H9 (cell line): ENCODE data around the gene ZMAT3. TPM values are rescaled to one million over a fixed set of nuclear protein-coding genes. Genes with fewer than 3 reads are reported as not detected.

Experiments used
- DNase-seq: peaks from one replicate; pipeline ENCODE4 v3.0.0-alpha.2; 2017
- H2AFZ ChIP-seq: one replicate; pipeline ENCODE4 v1.6.1; 2013; ENCODE audit warnings: mild to moderate bottlenecking, low read length, control low read depth, moderate library complexity
- H2AK5ac ChIP-seq: 2 replicates; pipeline ENCODE4 v1.6.1; 2013; ENCODE audit warnings: low read length, control low read depth, mixed read lengths; ENCODE audit not compliant: insufficient read length
- H2BK120ac ChIP-seq: one replicate; pipeline ENCODE4 v1.6.1; 2013; ENCODE audit warnings: low read depth, mild to moderate bottlenecking, low read length, control low read depth, inconsistent platforms; ENCODE audit not compliant: poor library complexity, severe bottlenecking
- H2BK12ac ChIP-seq: 2 replicates; pipeline ENCODE4 v1.6.1; 2013; ENCODE audit warnings: low read length, control low read depth, mixed read lengths, low read depth; ENCODE audit not compliant: insufficient read length
- H2BK15ac ChIP-seq: 2 replicates; pipeline ENCODE4 v1.6.1; 2013; ENCODE audit warnings: low read depth, low read length, control low read depth
- H2BK20ac ChIP-seq: one replicate; pipeline ENCODE4 v1.6.1; 2013; ENCODE audit warnings: low read depth, mild to moderate bottlenecking, low read length, control low read depth, inconsistent platforms; ENCODE audit not compliant: poor library complexity, severe bottlenecking
- H2BK5ac ChIP-seq: 2 replicates; pipeline ENCODE4 v1.6.1; 2013; ENCODE audit warnings: low read length, control low read depth, mixed read lengths; ENCODE audit not compliant: insufficient read length
- H3K14ac ChIP-seq: 2 replicates; pipeline ENCODE4 v1.6.1; 2013; ENCODE audit warnings: low read length, control low read depth; ENCODE audit not compliant: insufficient read depth
- H3K18ac ChIP-seq: 2 replicates; pipeline ENCODE4 v1.6.1; 2013; ENCODE audit warnings: low read depth, mild to moderate bottlenecking, mixed read lengths, low read length, control low read depth; ENCODE audit not compliant: insufficient read length
- H3K23ac ChIP-seq: 2 replicates; pipeline ENCODE4 v1.6.1; 2013; ENCODE audit warnings: low read length, control low read depth, mixed read lengths, low read depth; ENCODE audit not compliant: insufficient read length
- H3K23me2 ChIP-seq: 2 replicates; pipeline ENCODE4 v1.6.1; 2013; ENCODE audit warnings: low read depth, mild to moderate bottlenecking, mixed read lengths, low read length, control low read depth; ENCODE audit not compliant: insufficient read length, poor library complexity, severe bottlenecking
- H3K27ac ChIP-seq: 2 replicates; pipeline ENCODE4 v1.5.1; 2013; ENCODE audit warnings: low read length, control low read depth, mixed read lengths, low read depth; ENCODE audit not compliant: insufficient read length
- H3K27me3 ChIP-seq: 2 replicates; pipeline ENCODE4 v1.6.1; 2013; ENCODE audit warnings: low read length, control low read depth, inconsistent platforms; ENCODE audit not compliant: insufficient read depth
- H3K4ac ChIP-seq: 2 replicates; pipeline ENCODE4 v1.6.1; 2013; ENCODE audit warnings: low read depth, mild to moderate bottlenecking, control low read depth, inconsistent platforms, low read length, moderate library complexity
- H3K4me1 ChIP-seq: 2 replicates; pipeline ENCODE4 v1.6.1; 2013; ENCODE audit warnings: low read length, control low read depth, inconsistent platforms; ENCODE audit not compliant: insufficient read depth
- H3K4me2 ChIP-seq: 2 replicates; pipeline ENCODE4 v1.6.1; 2013; ENCODE audit warnings: low read length, control low read depth, mixed read lengths; ENCODE audit not compliant: insufficient read length, insufficient read depth
- H3K56ac ChIP-seq: 2 replicates; pipeline ENCODE4 v1.6.1; 2013; ENCODE audit warnings: low read depth, mild to moderate bottlenecking, mixed read lengths, low read length, control low read depth; ENCODE audit not compliant: insufficient read length
- H3K79me1 ChIP-seq: 2 replicates; pipeline ENCODE4 v1.6.1; 2013; ENCODE audit warnings: low read depth, mild to moderate bottlenecking, moderate library complexity, low read length, control low read depth, inconsistent platforms; ENCODE audit not compliant: insufficient read depth, poor library complexity, severe bottlenecking
- H3K79me2 ChIP-seq: 2 replicates; pipeline ENCODE4 v1.6.1; 2013; ENCODE audit warnings: low read length, control low read depth, inconsistent platforms; ENCODE audit not compliant: insufficient read depth
- H3K9ac ChIP-seq: 2 replicates; pipeline ENCODE4 v1.6.1; 2013; ENCODE audit warnings: low read length, control low read depth, mixed read lengths; ENCODE audit not compliant: insufficient read length; ENCODE audit errors: extremely low read depth
- H3K9me3 ChIP-seq: one replicate; pipeline ENCODE4 v1.6.1; 2013; ENCODE audit warnings: low read depth, low read length, inconsistent platforms; ENCODE audit not compliant: control insufficient read depth
- H3T11ph ChIP-seq: one replicate; pipeline ENCODE4 v1.6.1; 2013; ENCODE audit warnings: mild to moderate bottlenecking, low read length, control low read depth, inconsistent platforms
- H4K20me1 ChIP-seq: one replicate; pipeline ENCODE4 v1.6.1; 2013; ENCODE audit not compliant: control insufficient read depth, insufficient read length, insufficient read depth
- H4K5ac ChIP-seq: 2 replicates; pipeline ENCODE4 v1.6.1; 2013; ENCODE audit warnings: low read depth, mild to moderate bottlenecking, mixed read lengths, low read length, control low read depth; ENCODE audit not compliant: insufficient read length
- H4K8ac ChIP-seq: replicated peaks from 2 replicates; pipeline ENCODE4 v1.6.1; 2013; ENCODE audit warnings: low read length, control low read depth, mixed read lengths, low read depth; ENCODE audit not compliant: insufficient read length
- H4K91ac ChIP-seq: 2 replicates; pipeline ENCODE4 v1.6.1; 2013; ENCODE audit warnings: low read depth, mild to moderate bottlenecking, moderate library complexity, mixed read lengths, low read length, control low read depth; ENCODE audit not compliant: insufficient read length
- H3K27ac Mint-ChIP-seq, 3 experiments: 2 replicates in 2 of 3; 3 replicates in 1 of 3; pipeline ENCODE4 v1.8.0; 2020 to 2021; ENCODE audit warnings: mixed read lengths in 3 of 3, mild to moderate bottlenecking in 1 of 3, moderate library complexity in 1 of 3
- H3K27me3 Mint-ChIP-seq: 2 replicates; pipeline ENCODE4 v1.8.0; 2021; ENCODE audit warnings: low read depth, mild to moderate bottlenecking, moderate library complexity, mixed read lengths
- H3K36me3 Mint-ChIP-seq, 3 experiments: 2 replicates in 2 of 3; 3 replicates in 1 of 3; pipeline ENCODE4 v1.8.0; 2020 to 2021; ENCODE audit warnings: low read depth in 3 of 3, mixed read lengths in 3 of 3; ENCODE audit not compliant: insufficient read depth in 1 of 3
- H3K4me1 Mint-ChIP-seq, 2 experiments: 2 replicates each; pipeline ENCODE4 v1.8.0; 2020; ENCODE audit warnings: mixed read lengths in 2 of 2
- H3K4me3 Mint-ChIP-seq, 2 experiments: 2 replicates in 1 of 2; 3 replicates in 1 of 2; pipeline ENCODE4 v1.8.0; 2020 to 2021; ENCODE audit warnings: mild to moderate bottlenecking in 2 of 2, mixed read lengths in 2 of 2, moderate library complexity in 1 of 2
- H3K9me3 Mint-ChIP-seq, 2 experiments: 2 replicates in 1 of 2; 3 replicates in 1 of 2; pipeline ENCODE4 v1.8.0; 2020; ENCODE audit warnings: mild to moderate bottlenecking in 2 of 2, mixed read lengths in 2 of 2, moderate library complexity in 1 of 2
- WGBS: extraction: QIAGEN DNeasy Blood & Tissue Kit; methylation state at CpG from one replicate; pipeline ENCODE4 v1.1.7; 2013; ENCODE audit warnings: missing lambda C conversion rate, low lambda C conversion rate, mixed read lengths; ENCODE audit not compliant: insufficient read length; ENCODE audit errors: extremely low coverage; 5-methylcytosine and 5-hydroxymethylcytosine counted together
- total RNA-seq: library from RNA; stranded (reverse); gene quantifications from 2 replicates; pipeline ENCODE4 v1.2.1, GENCODE V29; 2021
- TF ChIP-seq, protein P1 (sequence below): fragments of 200-600 bp; sonication (generic); conservative IDR thresholded peaks from 3 replicates; pipeline ENCODE4 v1.8.0; 2021; ENCODE audit warnings: antibody characterized with exemption, mild to moderate bottlenecking

ZMAT3 gene
- total RNA-seq, 1 experiment from 2014 or later: 9.4 TPM

DNA sequence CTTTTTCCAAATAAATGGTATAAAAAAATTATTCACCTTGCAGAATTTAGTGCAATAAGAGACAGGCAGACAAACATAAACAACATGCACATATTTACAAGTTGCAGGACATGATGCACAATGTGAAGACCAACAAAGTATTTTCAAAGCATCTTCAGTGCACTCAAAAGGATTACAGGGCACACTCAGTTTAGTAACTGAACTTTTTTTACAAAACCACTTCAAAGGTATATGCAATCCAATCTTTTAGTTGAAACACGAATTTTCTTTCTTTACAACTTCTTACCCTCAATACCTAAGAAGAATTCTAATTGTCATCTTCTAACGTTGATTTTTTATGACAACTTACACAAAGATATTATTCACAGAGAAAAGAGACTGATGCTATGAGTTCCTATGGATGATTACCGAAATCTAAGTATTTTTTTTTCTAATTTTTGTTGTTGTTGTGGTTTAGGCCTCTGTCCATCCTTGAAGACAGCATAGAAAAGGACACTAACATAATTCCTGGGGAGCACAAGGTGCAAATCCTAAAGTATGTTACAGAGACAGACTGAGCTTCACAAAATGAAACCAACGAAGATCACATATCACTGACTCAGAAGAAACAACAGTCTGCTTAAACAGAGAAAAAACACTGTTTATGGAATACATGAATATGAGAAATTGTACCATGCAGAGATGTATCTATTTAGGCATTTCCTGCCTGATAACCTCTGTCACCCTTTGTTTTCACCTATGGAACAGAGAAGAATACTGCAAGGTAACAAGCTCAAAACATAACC is 50.3 kb downstream of the ZMAT3 start:
- Histone ChIP-seq H3K14ac (no peak overlapping the region), H3K18ac (no peak overlapping the region), H2AK5ac (no peak overlapping the region), H3K4ac (no peak overlapping the region), H3K27ac (no peak overlapping the region), H3K23ac (no peak overlapping the region), H2AFZ (no peak overlapping the region), H2BK15ac (no peak overlapping the region), H3K4me2 (no peak overlapping the region), H4K91ac (no peak overlapping the region), H3K27me3 (no peaks in the 10 kb centered on the region), H4K20me1 (no peaks in the 10 kb centered on the region), H3K9ac (no peak overlapping the region), H3K4me1 (no peaks in the 10 kb centered on the region), H3K56ac (no peak overlapping the region), H3K79me2 (no peaks in the 10 kb centered on the region), H3T11ph (no peak overlapping the region), H2BK20ac (no peak overlapping the region), H2BK12ac (no peak overlapping the region), H4K5ac (no peak overlapping the region), H3K79me1 (no peaks in the 10 kb centered on the region), H3K23me2 (no peaks in the 10 kb centered on the region), H4K8ac (no peak overlapping the region), H2BK5ac (no peak overlapping the region), H3K9me3 (no peaks in the 10 kb centered on the region), H2BK120ac (no peak overlapping the region)
- H3K4me1 Mint-ChIP-seq: no peaks in the 10 kb centered on the region
- no peaks in the 10 kb centered on the region for H3K36me3 Mint-ChIP-seq
- TF ChIP-seq, protein P1, sequence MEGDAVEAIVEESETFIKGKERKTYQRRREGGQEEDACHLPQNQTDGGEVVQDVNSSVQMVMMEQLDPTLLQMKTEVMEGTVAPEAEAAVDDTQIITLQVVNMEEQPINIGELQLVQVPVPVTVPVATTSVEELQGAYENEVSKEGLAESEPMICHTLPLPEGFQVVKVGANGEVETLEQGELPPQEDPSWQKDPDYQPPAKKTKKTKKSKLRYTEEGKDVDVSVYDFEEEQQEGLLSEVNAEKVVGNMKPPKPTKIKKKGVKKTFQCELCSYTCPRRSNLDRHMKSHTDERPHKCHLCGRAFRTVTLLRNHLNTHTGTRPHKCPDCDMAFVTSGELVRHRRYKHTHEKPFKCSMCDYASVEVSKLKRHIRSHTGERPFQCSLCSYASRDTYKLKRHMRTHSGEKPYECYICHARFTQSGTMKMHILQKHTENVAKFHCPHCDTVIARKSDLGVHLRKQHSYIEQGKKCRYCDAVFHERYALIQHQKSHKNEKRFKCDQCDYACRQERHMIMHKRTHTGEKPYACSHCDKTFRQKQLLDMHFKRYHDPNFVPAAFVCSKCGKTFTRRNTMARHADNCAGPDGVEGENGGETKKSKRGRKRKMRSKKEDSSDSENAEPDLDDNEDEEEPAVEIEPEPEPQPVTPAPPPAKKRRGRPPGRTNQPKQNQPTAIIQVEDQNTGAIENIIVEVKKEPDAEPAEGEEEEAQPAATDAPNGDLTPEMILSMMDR: no peak
- H3K9me3 Mint-ChIP-seq: no peaks in the 10 kb centered on the region
- no peak overlapping the region for H3K27ac Mint-ChIP-seq
- no peak overlapping the region for H3K4me3 Mint-ChIP-seq
- 100% methylated on average over 1 of the region's 4 CpGs for WGBS
- DNase-seq: no peak
- H3K27me3 Mint-ChIP-seq: no peaks in the 10 kb centered on the region
